Body of pancreas (tissue), 4 donors: ENCODE measurements around the gene THADA. TPM values are rescaled to one million over a fixed set of nuclear protein-coding genes. Genes with fewer than 3 reads are reported as not detected.

Experiments used
- ATAC-seq: fragments of 150-250 bp; one replicate; pipeline ENCODE4 v1.9.1; 2016
- DNase-seq, 4 donors: peaks; one replicate each; pipeline ENCODE4 v3.0.0-alpha.2; 2019
- H3K27ac ChIP-seq, 4 donors: fragments of 200-600 bp; sonication (generic); 1 replicate in 3 of 4; 2 replicates in 1 of 4; pipeline versions ENCODE4 v1.5.1 to v1.6.1; 2016 to 2019; ENCODE audit warnings: mild to moderate bottlenecking in 1 of 4, mixed read lengths in 1 of 4, moderate library complexity in 1 of 4
- H3K27me3 ChIP-seq, 2 donors: fragments of 200-600 bp; sonication (generic); one replicate each; pipeline ENCODE4 v1.6.0; 2016; ENCODE audit warnings: mild to moderate bottlenecking in 1 of 2
- H3K36me3 ChIP-seq, 2 donors: fragments of 200-600 bp; sonication (generic); replicated peaks in 1 of 2; 2 replicates each; pipeline ENCODE4 v1.5.1; 2016; ENCODE audit warnings: low read depth in 2 of 2; ENCODE audit not compliant: insufficient read depth in 1 of 2
- H3K4me1 ChIP-seq: fragments of 200-600 bp; sonication (generic); one replicate; pipeline ENCODE4 v1.6.0; 2016
- H3K4me3 ChIP-seq, 2 donors: fragments of 200-600 bp; sonication (generic); 1 replicate in 1 of 2; 2 replicates in 1 of 2; pipeline ENCODE4 v1.5.1; 2016 to 2019
- H3K9me3 ChIP-seq, 3 donors: fragments of 200-600 bp; sonication (generic); 1 replicate in 2 of 3; 2 replicates in 1 of 3; pipeline ENCODE4 v1.5.1; 2016
- POLR2A ChIP-seq, 3 donors: fragments of 450-650 bp; IDR thresholded peaks; one replicate each; pipeline ENCODE4 v1.6.1; 2016; ENCODE audit warnings: antibody characterized with exemption in 3 of 3, mild to moderate bottlenecking in 2 of 3
- WGBS, 2 donors: methylation state at CpG; one replicate each; pipeline ENCODE4 v1.1.5; 2017; 5-methylcytosine and 5-hydroxymethylcytosine counted together
- intact Hi-C: fragments of 100-400 bp; cut with DNase I; formaldehyde crosslinking; loops from one replicate; pipeline ENCODE4 v1.15.1; 2023
- total RNA-seq, 2 donors: library from RNA; depleted of rRNA; stranded (reverse); fragments of >200 nt; gene quantifications; one replicate each; pipeline ENCODE4 v1.1.0, GENCODE V29; 2016
- TF ChIP-seq, protein P1 (sequence below), 7 experiments: fragments of 450-650 bp in 4 of 7; fragments of 200-600 bp in 3 of 7; sonication (generic) in 3 of 7; IDR thresholded peaks; one replicate each; pipeline ENCODE4 v1.5.1; 2016 to 2019; ENCODE audit warnings: antibody characterized with exemption in 7 of 7

The THADA gene
- total RNA-seq, 2 donors from 2014 or later, result 27.5 to 41.9 TPM

DNA sequence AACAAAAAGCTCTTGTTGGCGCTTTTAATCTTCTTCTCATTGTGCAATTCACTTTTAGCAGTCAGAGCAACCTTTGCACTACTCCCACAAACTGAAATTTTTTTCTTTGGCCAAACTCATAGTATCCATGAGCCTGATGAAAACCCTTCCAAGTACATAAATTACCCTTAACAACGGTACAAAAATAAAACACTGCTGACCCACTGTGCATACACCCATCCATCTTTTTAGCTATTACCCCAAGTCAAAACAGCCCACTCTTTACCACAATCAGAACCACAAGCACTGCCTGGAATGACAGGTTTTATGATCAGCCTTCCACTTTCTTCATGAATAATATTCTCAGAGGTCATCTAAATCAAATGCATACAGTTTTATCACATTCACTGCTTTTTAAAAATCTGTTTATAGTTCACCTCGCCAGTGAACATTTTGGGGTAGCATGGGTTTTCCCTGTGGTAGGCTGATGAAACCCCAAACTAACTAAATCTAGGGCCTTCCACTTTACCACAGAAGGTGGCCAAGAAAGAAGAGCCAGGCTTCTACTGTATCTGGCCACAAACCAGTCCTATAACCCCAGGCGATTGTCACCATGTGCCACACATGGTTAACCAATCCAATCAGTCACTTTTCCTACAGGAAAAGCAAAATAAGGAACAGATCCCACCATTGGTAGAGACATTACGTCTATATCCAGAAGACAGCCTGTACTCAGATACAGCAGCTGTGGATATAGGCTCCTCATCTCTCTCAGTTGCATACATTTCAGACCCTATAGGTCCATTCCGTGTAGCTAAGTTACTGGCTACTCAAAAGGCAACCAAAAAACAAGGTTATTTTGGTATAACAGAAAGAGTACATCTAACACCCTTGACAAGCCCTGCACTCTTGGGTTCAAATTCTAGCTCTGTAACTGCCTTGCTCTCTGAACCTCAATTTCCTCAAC is 171.3 kb downstream of the THADA start:
- ATAC-seq (no peak), DNase-seq (no peak)
- Histone ChIP-seq H3K27ac (peak overlapping the region in 1 of 4 donors; percentile 32), H3K9me3 (peaks cover 0 to 3% (median 0%) of the 10 kb centered on the region in 3 donors), H3K27me3 (no peaks in the 10 kb centered on the region), H3K4me3 (no peak overlapping the region), H3K36me3 (no peaks in the 10 kb centered on the region), H3K4me1 (peaks cover 32% of the 10 kb centered on the region)
- TF ChIP-seq, protein P1, sequence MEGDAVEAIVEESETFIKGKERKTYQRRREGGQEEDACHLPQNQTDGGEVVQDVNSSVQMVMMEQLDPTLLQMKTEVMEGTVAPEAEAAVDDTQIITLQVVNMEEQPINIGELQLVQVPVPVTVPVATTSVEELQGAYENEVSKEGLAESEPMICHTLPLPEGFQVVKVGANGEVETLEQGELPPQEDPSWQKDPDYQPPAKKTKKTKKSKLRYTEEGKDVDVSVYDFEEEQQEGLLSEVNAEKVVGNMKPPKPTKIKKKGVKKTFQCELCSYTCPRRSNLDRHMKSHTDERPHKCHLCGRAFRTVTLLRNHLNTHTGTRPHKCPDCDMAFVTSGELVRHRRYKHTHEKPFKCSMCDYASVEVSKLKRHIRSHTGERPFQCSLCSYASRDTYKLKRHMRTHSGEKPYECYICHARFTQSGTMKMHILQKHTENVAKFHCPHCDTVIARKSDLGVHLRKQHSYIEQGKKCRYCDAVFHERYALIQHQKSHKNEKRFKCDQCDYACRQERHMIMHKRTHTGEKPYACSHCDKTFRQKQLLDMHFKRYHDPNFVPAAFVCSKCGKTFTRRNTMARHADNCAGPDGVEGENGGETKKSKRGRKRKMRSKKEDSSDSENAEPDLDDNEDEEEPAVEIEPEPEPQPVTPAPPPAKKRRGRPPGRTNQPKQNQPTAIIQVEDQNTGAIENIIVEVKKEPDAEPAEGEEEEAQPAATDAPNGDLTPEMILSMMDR (IDR thresholded peaks at IDR 0.05), result no peak
- TF ChIP-seq POLR2A (IDR thresholded peaks at IDR 0.05), result no peak
- intact Hi-C loops, result no loop called here
- WGBS, 2 donors, result 85 to 86% methylated on average over 6 of the region's 6 CpGs

DNA sequence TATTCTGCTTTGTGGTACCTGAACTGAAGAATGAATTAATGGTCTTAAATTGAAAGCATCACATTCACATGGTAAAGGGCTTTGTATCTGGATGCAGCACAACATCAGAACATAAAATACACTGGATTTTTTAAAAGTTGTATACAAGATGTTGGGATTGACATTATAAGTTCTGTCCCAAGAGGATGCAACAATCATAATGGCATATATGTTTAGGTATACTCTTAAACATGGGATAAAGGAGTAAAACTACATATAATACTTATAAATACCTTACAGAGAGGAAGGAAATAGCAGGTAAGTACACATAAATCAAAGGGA is 171.9 kb downstream of the THADA start:
- Histone ChIP-seq H3K36me3 (no peaks in the 10 kb centered on the region), H3K27ac (no peak overlapping the region), H3K4me3 (no peak overlapping the region), H3K9me3 (peaks cover 0 to 3% (median 0%) of the 10 kb centered on the region in 3 donors), H3K27me3 (no peaks in the 10 kb centered on the region), H3K4me1 (peaks cover 32% of the 10 kb centered on the region)
- TF ChIP-seq POLR2A (IDR thresholded peaks at IDR 0.05), result no peak
- TF ChIP-seq, protein P1 (IDR thresholded peaks at IDR 0.05), result no peak
- DNase-seq (no peak), ATAC-seq (no peak)
- intact Hi-C loops, result no loop called here

DNA sequence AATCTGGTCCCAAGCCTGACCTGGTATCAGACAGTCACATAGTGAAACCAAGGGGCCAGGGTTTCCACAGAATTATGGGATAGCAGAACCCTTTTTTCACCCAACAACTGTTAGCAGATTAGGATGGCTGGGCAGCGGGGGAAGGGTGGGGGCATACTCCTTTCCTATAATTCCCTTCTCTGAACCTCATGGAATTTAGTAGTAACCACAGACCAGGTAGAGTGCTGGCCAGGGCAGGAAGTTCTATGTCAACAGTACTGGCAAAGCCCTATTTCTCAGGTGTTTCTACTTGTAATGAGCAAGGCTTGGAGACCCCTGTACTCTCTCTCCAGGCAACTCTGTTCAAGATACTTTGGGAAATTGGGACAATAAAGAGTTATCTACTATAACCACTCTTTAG is 174.6 kb downstream of the THADA start:
- Histone ChIP-seq H3K27me3 (no peaks in the 10 kb centered on the region), H3K9me3 (peaks cover 0 to 3% (median 0%) of the 10 kb centered on the region in 3 donors), H3K36me3 (no peaks in the 10 kb centered on the region), H3K4me3 (no peak overlapping the region), H3K27ac (no peak overlapping the region), H3K4me1 (peaks cover 22% of the 10 kb centered on the region)
- no peak for DNase-seq
- intact Hi-C loops, result no loop called here
- TF ChIP-seq, protein P1 (IDR thresholded peaks at IDR 0.05), result no peak
- TF ChIP-seq POLR2A (IDR thresholded peaks at IDR 0.05), result no peak
- WGBS, 2 donors, result 95 to 100% methylated on average over 1 of the region's 1 CpG
- no peak for ATAC-seq

DNA sequence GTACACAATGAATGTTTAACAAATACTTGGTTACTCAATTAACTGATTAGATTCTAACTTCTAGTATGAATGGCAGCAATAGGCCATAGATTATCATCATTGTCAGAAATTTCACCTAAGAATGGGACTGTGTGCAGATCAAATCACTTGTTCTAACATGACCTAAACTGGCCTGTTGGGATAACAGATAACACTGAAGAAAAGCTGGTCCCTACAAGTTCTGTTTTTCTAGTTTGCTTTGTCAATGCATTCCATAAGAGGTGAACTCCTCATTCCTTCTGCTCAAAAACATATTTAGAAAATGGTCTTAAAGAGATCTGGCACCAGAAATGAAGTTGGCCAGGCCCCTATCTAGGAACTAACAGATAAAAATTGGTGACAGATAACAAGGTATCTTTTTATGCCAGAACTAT is 175.4 kb downstream of the THADA start:
- Histone ChIP-seq H3K27ac (no peak overlapping the region), H3K27me3 (no peaks in the 10 kb centered on the region), H3K4me3 (no peak overlapping the region), H3K4me1 (peaks cover 21% of the 10 kb centered on the region), H3K36me3 (no peaks in the 10 kb centered on the region), H3K9me3 (no peaks in the 10 kb centered on the region)
- ATAC-seq, result no peak
- TF ChIP-seq, protein P1 (IDR thresholded peaks at IDR 0.05), result no peak
- TF ChIP-seq POLR2A (IDR thresholded peaks at IDR 0.05), result no peak
- intact Hi-C loops, result no loop called here
- DNase-seq, result no peak

DNA sequence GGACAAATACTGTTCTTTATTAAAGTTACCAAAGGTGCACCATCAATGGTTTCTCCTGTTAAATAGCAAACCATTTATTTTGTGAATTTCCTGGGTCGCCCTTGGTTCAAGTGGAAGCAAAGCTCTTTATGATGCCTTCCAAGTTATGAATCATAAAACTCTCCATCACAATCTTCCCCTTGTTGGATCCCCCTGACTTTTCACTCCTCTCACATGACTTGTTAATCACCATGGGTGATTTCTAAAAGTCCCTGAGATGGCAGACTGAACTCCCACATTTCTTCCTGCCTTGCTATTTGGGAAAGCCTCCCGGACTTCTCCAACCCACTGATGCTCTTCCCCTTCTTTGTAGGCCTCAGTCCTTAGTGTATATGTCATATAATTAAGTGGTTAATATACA is 176.0 kb downstream of the THADA start:
- intact Hi-C loops, result no loop called here
- no peak overlapping the region for H3K4me3 ChIP-seq
- TF ChIP-seq POLR2A (IDR thresholded peaks at IDR 0.05), result no peak
- TF ChIP-seq, protein P1 (IDR thresholded peaks at IDR 0.05), result no peak
- WGBS, 2 donors, result 85 to 93% methylated on average over 2 of the region's 2 CpGs
- no peak for DNase-seq
- no peak for ATAC-seq
- H3K27ac ChIP-seq, result no peak overlapping the region
- peaks cover 19% of the 10 kb centered on the region for H3K4me1 ChIP-seq
- no peaks in the 10 kb centered on the region for H3K36me3 ChIP-seq
- no peaks in the 10 kb centered on the region for H3K27me3 ChIP-seq
- H3K9me3 ChIP-seq, result no peaks in the 10 kb centered on the region
